ENCODE measurements around the gene MMP23B. TPM values are rescaled to one million over a fixed set of nuclear protein-coding genes. Genes with fewer than 3 reads are reported as not detected.

The MMP23B gene
- total RNA-seq, 4 donors from 2014 or later = 1.8 to 5.9 (median 4.1) TPM

DNA sequence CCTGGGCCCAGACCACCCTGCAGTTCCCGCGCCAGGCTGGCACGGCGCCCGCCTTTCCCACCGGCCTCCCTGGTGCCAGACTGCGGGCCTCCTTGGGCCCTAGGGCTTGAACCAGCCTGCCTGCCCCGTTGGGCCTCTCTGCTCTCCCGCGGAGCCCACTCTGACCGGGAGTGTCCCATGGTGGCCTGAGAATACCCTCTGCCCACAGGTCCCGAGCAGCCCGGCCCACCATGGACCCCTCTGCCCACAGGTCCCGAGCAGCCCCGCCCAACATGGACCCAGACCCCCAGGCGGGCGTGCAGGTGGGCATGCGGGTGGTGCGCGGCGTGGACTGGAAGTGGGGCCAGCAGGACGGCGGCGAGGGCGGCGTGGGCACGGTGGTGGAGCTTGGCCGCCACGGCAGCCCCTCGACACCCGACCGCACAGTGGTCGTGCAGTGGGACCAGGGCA, 8.8 kb upstream of the MMP23B start:
- Histone ChIP-seq H3K9me3 (no peaks in the 10 kb centered on the region), H3K4me3 (no peak overlapping the region), H3K27me3 (no peaks in the 10 kb centered on the region), H3K27ac (no peak overlapping the region), H3K36me3 (peaks cover 0 to 11% (median 0%) of the 10 kb centered on the region in 3 donors), H3K4me1 (peaks cover 0 to 12% (median 2%) of the 10 kb centered on the region in 4 donors)
- DNase-seq = no peak
- TF ChIP-seq POLR2A (IDR thresholded peaks at IDR 0.05) = no peak
- TF ChIP-seq, protein P1, sequence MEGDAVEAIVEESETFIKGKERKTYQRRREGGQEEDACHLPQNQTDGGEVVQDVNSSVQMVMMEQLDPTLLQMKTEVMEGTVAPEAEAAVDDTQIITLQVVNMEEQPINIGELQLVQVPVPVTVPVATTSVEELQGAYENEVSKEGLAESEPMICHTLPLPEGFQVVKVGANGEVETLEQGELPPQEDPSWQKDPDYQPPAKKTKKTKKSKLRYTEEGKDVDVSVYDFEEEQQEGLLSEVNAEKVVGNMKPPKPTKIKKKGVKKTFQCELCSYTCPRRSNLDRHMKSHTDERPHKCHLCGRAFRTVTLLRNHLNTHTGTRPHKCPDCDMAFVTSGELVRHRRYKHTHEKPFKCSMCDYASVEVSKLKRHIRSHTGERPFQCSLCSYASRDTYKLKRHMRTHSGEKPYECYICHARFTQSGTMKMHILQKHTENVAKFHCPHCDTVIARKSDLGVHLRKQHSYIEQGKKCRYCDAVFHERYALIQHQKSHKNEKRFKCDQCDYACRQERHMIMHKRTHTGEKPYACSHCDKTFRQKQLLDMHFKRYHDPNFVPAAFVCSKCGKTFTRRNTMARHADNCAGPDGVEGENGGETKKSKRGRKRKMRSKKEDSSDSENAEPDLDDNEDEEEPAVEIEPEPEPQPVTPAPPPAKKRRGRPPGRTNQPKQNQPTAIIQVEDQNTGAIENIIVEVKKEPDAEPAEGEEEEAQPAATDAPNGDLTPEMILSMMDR (IDR thresholded peaks at IDR 0.05) = no peak

DNA sequence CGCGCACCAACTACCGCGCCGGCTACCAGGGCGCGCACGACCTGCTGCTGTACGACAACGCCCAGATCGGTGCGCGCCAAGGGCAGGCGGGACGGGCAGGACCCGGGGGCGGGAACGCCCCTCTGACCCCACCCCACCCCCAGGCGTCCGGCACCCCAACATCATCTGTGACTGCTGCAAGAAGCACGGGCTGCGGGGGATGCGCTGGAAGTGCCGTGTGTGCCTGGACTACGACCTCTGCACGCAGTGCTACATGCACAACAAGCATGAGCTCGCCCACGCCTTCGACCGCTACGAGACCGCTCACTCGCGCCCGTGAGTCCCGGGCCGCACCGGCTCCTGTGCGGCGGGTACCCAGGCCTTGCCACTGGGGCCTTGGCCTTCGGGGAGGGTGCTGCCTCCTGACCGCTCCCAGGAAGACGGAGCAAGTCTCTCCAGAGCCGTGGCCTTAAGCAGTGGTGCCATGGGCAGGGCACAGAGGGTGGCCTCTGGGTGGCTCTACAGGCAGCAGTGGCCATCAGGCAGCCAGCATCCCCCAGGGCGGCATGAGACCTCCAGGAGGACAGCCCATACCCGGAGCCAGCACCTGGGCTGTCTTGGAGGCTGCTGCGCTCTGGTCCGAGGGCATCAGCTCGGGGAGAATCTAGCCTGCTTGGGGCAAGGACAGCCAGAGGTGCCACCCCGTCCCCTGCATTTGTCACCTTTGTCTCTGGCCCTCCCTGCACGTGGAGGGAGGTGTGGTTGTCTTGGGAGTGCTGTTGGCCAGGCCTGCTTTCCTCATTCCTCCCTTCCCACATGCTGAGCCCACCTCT, 8.1 kb upstream of the MMP23B start:
- no peaks in the 10 kb centered on the region for H3K9me3 ChIP-seq
- peaks cover 0 to 12% (median 2%) of the 10 kb centered on the region in 4 donors for H3K4me1 ChIP-seq
- no peak for DNase-seq
- TF ChIP-seq, protein P1 (IDR thresholded peaks at IDR 0.05) = no peak
- no peak for TF ChIP-seq POLR2A (IDR thresholded peaks at IDR 0.05)
- H3K27me3 ChIP-seq = no peaks in the 10 kb centered on the region
- no peak overlapping the region for H3K27ac ChIP-seq
- H3K36me3 ChIP-seq = peaks cover 0 to 9% (median 0%) of the 10 kb centered on the region in 3 donors
- no peak overlapping the region for H3K4me3 ChIP-seq

DNA sequence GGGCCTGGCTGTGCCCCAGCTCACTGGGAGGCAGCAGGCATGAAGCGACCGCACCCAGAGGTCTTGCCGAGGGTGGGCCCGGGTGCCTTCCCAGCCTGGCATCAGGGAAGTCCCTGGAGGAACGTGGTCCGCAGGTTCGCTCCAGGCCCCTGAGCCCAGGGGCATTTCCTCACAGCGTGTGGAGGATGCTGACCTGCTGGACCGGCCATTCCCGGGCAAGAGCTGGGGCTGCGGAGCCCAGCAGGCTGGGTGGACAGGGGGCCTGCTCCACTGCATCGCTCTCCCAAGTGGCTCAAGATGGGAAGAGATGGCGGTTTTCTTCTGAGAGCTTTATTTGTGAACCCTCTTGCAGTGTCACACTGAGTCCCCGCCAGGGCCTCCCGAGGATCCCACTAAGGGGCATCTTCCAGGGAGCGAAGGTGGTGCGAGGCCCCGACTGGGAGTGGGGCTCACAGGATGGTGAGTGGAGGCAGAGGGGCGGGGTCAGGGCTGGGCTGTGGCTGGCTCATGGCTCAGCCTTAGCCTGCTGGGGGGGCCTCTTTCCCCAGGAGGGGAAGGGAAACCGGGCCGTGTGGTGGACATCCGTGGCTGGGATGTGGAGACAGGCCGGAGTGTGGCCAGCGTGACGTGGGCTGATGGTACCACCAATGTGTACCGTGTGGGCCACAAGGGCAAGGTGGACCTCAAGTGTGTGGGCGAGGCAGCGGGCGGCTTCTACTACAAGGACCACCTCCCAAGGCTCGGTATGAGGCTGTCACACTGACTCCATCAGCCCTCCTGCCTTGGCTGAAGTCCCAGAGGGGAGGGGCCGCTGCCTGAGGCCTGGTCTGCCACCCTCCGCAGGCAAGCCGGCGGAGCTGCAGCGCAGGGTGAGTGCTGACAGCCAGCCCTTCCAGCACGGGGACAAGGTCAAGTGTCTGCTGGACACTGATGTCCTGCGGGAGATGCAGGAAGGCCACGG, 7.2 kb upstream of the MMP23B start:
- Histone ChIP-seq H3K4me3 (no peak overlapping the region), H3K4me1 (peaks cover 0 to 12% (median 5%) of the 10 kb centered on the region in 4 donors), H3K36me3 (peaks cover 0 to 13% (median 0%) of the 10 kb centered on the region in 3 donors), H3K27me3 (no peaks in the 10 kb centered on the region), H3K27ac (no peak overlapping the region), H3K9me3 (no peaks in the 10 kb centered on the region)
- DNase-seq = no peak
- TF ChIP-seq, protein P1 (IDR thresholded peaks at IDR 0.05) = no peak
- TF ChIP-seq POLR2A (IDR thresholded peaks at IDR 0.05) = no peak

DNA sequence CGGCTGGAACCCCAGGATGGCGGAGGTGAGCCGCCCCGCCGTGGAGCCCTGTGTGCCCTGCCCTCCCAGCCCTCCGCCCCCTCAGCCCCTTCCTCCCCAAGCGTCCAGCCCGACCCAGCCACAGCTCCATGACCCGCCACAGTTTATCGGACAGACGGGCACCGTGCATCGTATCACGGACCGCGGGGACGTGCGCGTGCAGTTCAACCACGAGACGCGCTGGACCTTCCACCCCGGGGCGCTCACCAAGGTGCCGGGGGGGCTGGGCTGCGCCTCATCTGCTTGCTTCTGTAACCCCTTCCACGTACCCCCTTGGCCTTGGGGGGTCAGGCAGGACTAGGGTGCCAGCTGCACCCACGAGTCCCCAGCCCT, 6.6 kb upstream of the MMP23B start:
- TF ChIP-seq, protein P1 (IDR thresholded peaks at IDR 0.05) = no peak
- no peak for TF ChIP-seq POLR2A (IDR thresholded peaks at IDR 0.05)
- H3K4me3 ChIP-seq = no peak overlapping the region
- H3K9me3 ChIP-seq = no peaks in the 10 kb centered on the region
- DNase-seq = no peak
- H3K4me1 ChIP-seq = peaks cover 0 to 16% (median 5%) of the 10 kb centered on the region in 4 donors
- H3K36me3 ChIP-seq = peaks cover 0 to 13% (median 0%) of the 10 kb centered on the region in 3 donors
- H3K27ac ChIP-seq = no peak overlapping the region
- no peaks in the 10 kb centered on the region for H3K27me3 ChIP-seq

DNA sequence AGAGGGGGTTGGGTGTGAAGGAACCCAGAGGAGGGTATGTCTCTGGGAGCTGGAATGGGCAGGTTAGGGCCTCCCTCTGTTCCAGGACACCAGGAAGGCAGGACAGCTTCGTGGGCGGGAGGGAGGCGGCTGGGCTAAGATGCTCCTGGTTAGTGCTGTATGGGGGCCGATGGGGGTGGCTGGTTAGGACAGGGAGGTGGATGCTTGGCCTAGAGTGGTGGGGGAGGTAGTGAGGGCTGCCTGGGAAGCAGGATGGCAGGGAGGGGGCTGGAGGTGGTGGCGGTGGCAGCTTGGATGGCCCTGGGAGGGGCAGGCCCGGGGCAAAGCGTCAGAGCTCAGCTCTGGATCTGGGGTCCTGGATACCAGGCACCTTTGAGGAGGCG, 6.2 kb upstream of the MMP23B start:
- H3K4me1 ChIP-seq = peaks cover 3 to 21% (median 7%) of the 10 kb centered on the region in 4 donors
- no peak overlapping the region for H3K27ac ChIP-seq
- H3K36me3 ChIP-seq = peaks cover 0 to 13% (median 0%) of the 10 kb centered on the region in 3 donors
- no peaks in the 10 kb centered on the region for H3K9me3 ChIP-seq
- no peak for DNase-seq
- H3K27me3 ChIP-seq = peaks cover 0 to 2% of the 10 kb centered on the region in 2 donors
- TF ChIP-seq POLR2A (IDR thresholded peaks at IDR 0.05) = no peak
- TF ChIP-seq, protein P1 (IDR thresholded peaks at IDR 0.05) = no peak
- H3K4me3 ChIP-seq = no peak overlapping the region

Data from Peyer's patch (tissue), 4 donors.